CD4-positive, alpha-beta T cell treated with Interleukin-4 for 1 hour (primary cell): ENCODE results near the gene LDLRAD4.
"Not testable (repeated sequence)": the region's sequence is repeated elsewhere in the genome, so short reads cannot be mapped to it uniquely, and the experiment has no call there.

Source experiments
- DNase-seq, 2 donors: peaks; one replicate each; pipeline ENCODE4 v3.0.0-alpha.2; 2020 to 2022

LDLRAD4 gene

GRCh38 chr18:13658436-13659204 is 440.1 kb downstream of the LDLRAD4 start:
- DNase-seq, result no peak

GRCh38 chr18:13660510-13660909 is 441.9 kb downstream of the LDLRAD4 start:
- DNase-seq, result no peak

GRCh38 chr18:13661051-13661778 is 442.7 kb downstream of the LDLRAD4 start:
- DNase-seq, result no peak

GRCh38 chr18:13661779-13662256 is 443.3 kb downstream of the LDLRAD4 start:
- no peak for DNase-seq

- no peak for DNase-seq
Measured at GRCh38 chr18:13672657-13673056, 454.1 kb downstream of the LDLRAD4 start.

GRCh38 chr18:13676471-13676870 is 457.9 kb downstream of the LDLRAD4 start:
- no peak for DNase-seq

- not testable (repeated sequence) for DNase-seq
Measured at GRCh38 chr18:13677350-13677749, 458.8 kb downstream of the LDLRAD4 start.

- no peak for DNase-seq
Measured at GRCh38 chr18:13680612-13681011, 462.1 kb downstream of the LDLRAD4 start.

GRCh38 chr18:13681701-13682100 is 463.1 kb downstream of the LDLRAD4 start:
- DNase-seq, result no peak

GRCh38 chr18:13684546-13684945 is 466.0 kb downstream of the LDLRAD4 start:
- no peak for DNase-seq

GRCh38 chr18:13688191-13689136 is 469.9 kb downstream of the LDLRAD4 start:
- no peak for DNase-seq

GRCh38 chr18:13690060-13690459 is 471.5 kb downstream of the LDLRAD4 start:
- DNase-seq, result not testable (repeated sequence)

- DNase-seq, result not testable (repeated sequence)
Measured at GRCh38 chr18:13695337-13695736, 476.8 kb downstream of the LDLRAD4 start.

GRCh38 chr18:13696961-13697360 is 478.4 kb downstream of the LDLRAD4 start:
- DNase-seq, result no peak

GRCh38 chr18:13700153-13700552 is 481.6 kb downstream of the LDLRAD4 start:
- DNase-seq, result no peak
